ENCODE data around the gene CKAP5. TPM values are rescaled to one million over a fixed set of nuclear protein-coding genes. Genes with fewer than 3 reads are reported as not detected.

Gene CKAP5
- total and polyA plus RNA-seq, 4 experiments from 2014 or later = 3.6 to 51.4 (median 35.8) TPM

GRCh38 chr11:46701078-46701654, 144.9 kb downstream of the CKAP5 start:
- ChIA-PET CTCF (ENCODE audit: partially characterized antibody) (interaction anchor here (1.2 to 7.5 kb wide), 5 partner anchors 15 to 107 kb away, joined by 3 to 61 read pairs (median 4); partner anchors contain the start of genes AMBRA1, ATG13 and HARBI1), POLR2A (ENCODE audit: partially characterized antibody) (interaction anchor here (0.7 to 4.6 kb wide), 16 partner anchors 8 to 877 kb away, joined by 3 to 85 read pairs (median 4); partner anchors contain the start of genes AMBRA1, ATG13, DDB2 and HARBI1)
- peak overlapping the region; percentile 86 for H3K27ac ChIP-seq (ENCODE audit: low read depth, low read length)
- no peak for DNase-seq
- peaks cover 30 to 65% (median 47%) of the 10 kb centered on the region in 4 donors for H3K4me1 Mint-ChIP-seq
- intact Hi-C loops (cut with micrococcal nuclease) = loop anchor here (2.0 kb wide), 1 partner anchor 854 kb away; the partner anchor contains the start of gene CRY2
- peaks cover 40% of the 10 kb centered on the region for H3K36me3 ChIP-seq (ENCODE audit: insufficient read depth, low read length)
- H3K36me3 Mint-ChIP-seq = peaks cover 14 to 58% of the 10 kb centered on the region in 2 donors
- H3K4me1 ChIP-seq (ENCODE audit: insufficient read depth, low read length) = peaks cover 59% of the 10 kb centered on the region
- H3K27ac Mint-ChIP-seq = peak overlapping the region; percentile 88 to 99 (median 96)
- no peaks in the 10 kb centered on the region for H3K27me3 Mint-ChIP-seq
- H3K4me3 Mint-ChIP-seq = peak overlapping the region; percentile 92 to 100 (median 99)
- no peaks in the 10 kb centered on the region for H3K27me3 ChIP-seq (ENCODE audit: insufficient read depth, low read length)
- no peaks in the 10 kb centered on the region for H3K9me3 ChIP-seq (ENCODE audit: control insufficient read depth in 1 of 2, low read length in 2 of 2)
- peak overlapping the region; percentile 82 to 98 for H3K4me3 ChIP-seq (ENCODE audit: low read length in 2 of 2)
- H3K9me3 Mint-ChIP-seq = peaks cover 0 to 3% (median 0%) of the 10 kb centered on the region in 8 donors

DNA sequence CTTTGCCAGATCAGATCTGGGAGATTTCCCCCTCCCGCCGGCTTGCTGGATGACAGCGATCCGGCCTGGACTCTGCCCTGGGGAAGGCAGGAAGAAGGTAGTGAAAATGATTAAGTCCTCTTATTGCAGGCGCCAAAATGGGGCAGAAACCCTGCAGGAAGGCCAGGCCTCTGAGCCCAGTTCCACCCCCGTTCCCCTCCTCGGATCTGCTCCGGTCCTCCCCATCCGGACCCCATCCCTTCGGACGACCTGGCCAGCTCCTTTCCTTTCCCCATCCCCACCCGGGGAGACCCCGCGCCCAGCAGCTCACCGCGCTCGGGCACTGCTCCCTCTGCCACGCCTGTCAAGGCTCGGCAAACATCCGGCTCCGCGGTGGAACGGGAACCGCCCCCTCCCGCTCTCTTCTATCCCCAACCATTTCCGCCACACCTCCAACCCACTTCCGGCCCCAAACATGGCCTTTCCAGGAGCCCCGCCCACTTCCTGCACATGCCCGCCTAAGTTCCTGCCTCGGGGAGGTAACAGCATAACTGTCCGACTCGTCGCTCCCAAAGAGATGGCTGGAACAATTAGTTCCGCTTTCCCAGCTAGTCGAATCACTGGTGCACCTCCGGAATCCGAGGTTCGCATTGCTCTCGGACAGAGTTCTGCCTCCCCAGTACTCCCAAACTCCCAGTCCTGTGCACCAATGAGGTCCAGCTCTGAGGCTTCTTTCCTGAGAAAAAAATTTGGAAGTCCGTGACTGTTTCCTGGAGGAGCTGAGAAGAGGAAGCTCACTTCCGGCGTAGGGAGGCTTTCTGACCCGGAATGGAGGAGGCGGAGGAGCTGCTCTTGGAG, 145.6 kb downstream of the CKAP5 start, which contains the start of the genes ARHGAP1 and ZNF408:
ARHGAP1 (minus strand) TSS at position 379 of the 837 bp plus-strand sequence. CDS start 4,512 bp downstream, outside the sequence.
ZNF408 (plus strand) TSS at position 791 of the 837 bp plus-strand sequence; CDS start at position 808, 17 bp downstream.
- Histone ChIP-seq H3K27me3 (ENCODE audit: insufficient read depth, low read length) (no peaks in the 10 kb centered on the region), H3K9me3 (ENCODE audit: control insufficient read depth in 1 of 2, low read length in 2 of 2) (no peaks in the 10 kb centered on the region), H3K27ac (ENCODE audit: low read depth, low read length) (peak within 1 kb of the TSS; percentile 86), H3K4me3 (ENCODE audit: low read length in 2 of 2) (peak within 1 kb of the TSS; percentile 82 to 98), H3K4me1 (ENCODE audit: insufficient read depth, low read length) (peaks cover 66% of the 10 kb centered on the region), H3K36me3 (ENCODE audit: insufficient read depth, low read length) (peaks cover 40% of the 10 kb centered on the region)
- Mint-ChIP-seq H3K27me3 (no peaks in the 10 kb centered on the region), H3K4me1 (peaks cover 32 to 73% (median 48%) of the 10 kb centered on the region in 4 donors), H3K27ac (peak within 1 kb of the TSS; percentile 88 to 99 (median 96)), H3K36me3 (peaks cover 21 to 57% of the 10 kb centered on the region in 2 donors), H3K4me3 (peak within 1 kb of the TSS; percentile 92 to 100 (median 99)), H3K9me3 (peaks cover 0 to 3% (median 0%) of the 10 kb centered on the region in 8 donors)
- ChIA-PET CTCF (ENCODE audit: partially characterized antibody) (interaction anchor here (1.2 to 7.5 kb wide), 6 partner anchors 16 to 107 kb away, joined by 3 to 61 read pairs (median 8); partner anchors contain the start of genes AMBRA1, ATG13 and HARBI1), POLR2A (ENCODE audit: partially characterized antibody) (interaction anchor here (0.6 to 4.6 kb wide), 19 partner anchors 9 to 878 kb away, joined by 3 to 85 read pairs (median 4); partner anchors contain the start of genes AMBRA1, ATG13, DDB2 and HARBI1)
- intact Hi-C loops (cut with micrococcal nuclease) = loop anchor here (1.0 to 2.0 kb wide), 6 partner anchors 29 to 854 kb away; partner anchors contain the start of genes ACP2, ATG13, CKAP5 and CRY2
- DNase-seq = peak; percentile 98 to 100 (median 99)

- peak overlapping the region; percentile 46 to 99 (median 94) for H3K4me3 Mint-ChIP-seq
- H3K36me3 Mint-ChIP-seq = peaks cover 23 to 60% of the 10 kb centered on the region in 2 donors
- no peak for DNase-seq
- H3K27me3 Mint-ChIP-seq = no peaks in the 10 kb centered on the region
- intact Hi-C loops (cut with micrococcal nuclease) = no loop called here
- H3K4me1 ChIP-seq (ENCODE audit: insufficient read depth, low read length) = peaks cover 72% of the 10 kb centered on the region
- H3K9me3 ChIP-seq (ENCODE audit: control insufficient read depth in 1 of 2, low read length in 2 of 2) = no peaks in the 10 kb centered on the region
- H3K36me3 ChIP-seq (ENCODE audit: insufficient read depth, low read length) = peaks cover 42% of the 10 kb centered on the region
- CTCF ChIA-PET (ENCODE audit: partially characterized antibody) = interaction anchor here (0.6 to 7.5 kb wide), 4 partner anchors 22 to 330 kb away, joined by 3 to 61 read pairs (median 8); no protein-coding TSS in a partner anchor
- POLR2A ChIA-PET (ENCODE audit: partially characterized antibody) = interaction anchor here (1.3 to 4.6 kb wide), 5 partner anchors 20 to 81 kb away, joined by 4 to 85 read pairs (median 5); partner anchors contain the start of gene ATG13
- H3K27ac Mint-ChIP-seq = peak overlapping the region in 6 of 7 donors; percentile 42 to 88 (median 72)
- H3K9me3 Mint-ChIP-seq = peaks cover 0 to 3% (median 0%) of the 10 kb centered on the region in 8 donors
- H3K27ac ChIP-seq (ENCODE audit: low read depth, low read length) = no peak overlapping the region
- H3K4me1 Mint-ChIP-seq = peaks cover 33 to 85% (median 51%) of the 10 kb centered on the region in 4 donors
- H3K4me3 ChIP-seq (ENCODE audit: low read length in 2 of 2) = peak overlapping the region in 1 of 2 donors; percentile 82
- H3K27me3 ChIP-seq (ENCODE audit: insufficient read depth, low read length) = no peaks in the 10 kb centered on the region
Observed at GRCh38 chr11:46698597-46698996, 147.5 kb downstream of the CKAP5 start.

DNA sequence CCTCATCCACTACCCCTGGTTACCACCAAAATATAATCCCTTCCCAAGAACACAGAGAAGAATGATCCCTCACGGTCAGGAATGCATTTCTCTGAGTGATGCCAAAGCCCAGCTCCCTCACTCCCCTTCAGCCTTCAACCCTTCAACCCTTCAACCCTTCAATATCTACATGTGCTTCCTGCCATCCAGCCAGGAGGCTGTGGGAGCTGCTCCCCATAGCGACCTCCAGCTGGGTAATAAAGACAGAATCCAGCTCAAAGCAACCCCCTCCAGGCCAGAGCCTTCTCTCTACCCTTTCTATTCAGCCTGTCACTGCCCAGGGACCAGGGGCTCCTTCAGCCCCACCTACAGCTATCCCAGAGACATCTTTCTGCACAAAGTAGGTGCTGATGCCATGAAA, 148.4 kb downstream of the CKAP5 start:
- peak overlapping the region in 6 of 8 donors; percentile 36 to 67 (median 61) for H3K4me3 Mint-ChIP-seq
- H3K36me3 ChIP-seq (ENCODE audit: insufficient read depth, low read length) = peaks cover 39% of the 10 kb centered on the region
- H3K36me3 Mint-ChIP-seq = peaks cover 17 to 52% of the 10 kb centered on the region in 2 donors
- no peak for DNase-seq
- no peak overlapping the region for H3K27ac ChIP-seq (ENCODE audit: low read depth, low read length)
- POLR2A ChIA-PET (ENCODE audit: partially characterized antibody) = interaction anchor here (1.3 to 1.8 kb wide), 3 partner anchors 24 to 80 kb away, joined by 4 to 9 read pairs (median 4); partner anchors contain the start of gene ATG13
- peak overlapping the region; percentile 47 to 94 (median 89) for H3K27ac Mint-ChIP-seq
- H3K27me3 Mint-ChIP-seq = no peaks in the 10 kb centered on the region
- peaks cover 27 to 76% (median 44%) of the 10 kb centered on the region in 4 donors for H3K4me1 Mint-ChIP-seq
- peaks cover 0 to 3% (median 0%) of the 10 kb centered on the region in 8 donors for H3K9me3 Mint-ChIP-seq
- H3K4me1 ChIP-seq (ENCODE audit: insufficient read depth, low read length) = peaks cover 65% of the 10 kb centered on the region
- CTCF ChIA-PET (ENCODE audit: partially characterized antibody) = interaction anchor here (1.0 to 7.5 kb wide), 2 partner anchors 12 to 27 kb away, joined by 4 to 61 read pairs; no protein-coding TSS in a partner anchor
- no peaks in the 10 kb centered on the region for H3K27me3 ChIP-seq (ENCODE audit: insufficient read depth, low read length)
- H3K4me3 ChIP-seq (ENCODE audit: low read length in 2 of 2) = no peak overlapping the region
- H3K9me3 ChIP-seq (ENCODE audit: control insufficient read depth in 1 of 2, low read length in 2 of 2) = no peaks in the 10 kb centered on the region
- intact Hi-C loops (cut with micrococcal nuclease) = no loop called here

DNA sequence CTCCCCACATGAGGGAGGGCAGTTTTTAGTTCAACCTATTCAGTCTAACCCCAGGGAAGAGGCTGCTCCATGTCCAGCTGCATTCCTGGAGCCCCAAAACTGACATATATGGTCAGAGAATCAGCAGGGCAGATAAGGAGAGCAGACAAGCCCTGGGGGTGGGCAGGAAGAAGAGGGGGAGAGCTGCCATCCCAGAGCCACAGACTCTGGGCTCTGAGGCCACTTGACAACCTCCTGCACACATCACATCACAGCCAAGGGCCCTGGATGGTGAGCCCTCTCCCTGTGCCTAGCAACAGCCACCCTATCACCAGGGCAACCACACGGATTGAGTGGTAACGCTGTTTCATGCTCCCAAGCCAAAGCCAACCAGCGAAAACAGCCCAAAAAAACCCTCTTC, 148.8 kb downstream of the CKAP5 start:
- POLR2A ChIA-PET (ENCODE audit: partially characterized antibody) = interaction anchor here (1.6 to 1.8 kb wide), 2 partner anchors 26 to 80 kb away, joined by 4 to 9 read pairs; partner anchors contain the start of gene ATG13

GRCh38 chr11:46696212-46696558, 149.9 kb downstream of the CKAP5 start:
- POLR2A ChIA-PET (ENCODE audit: partially characterized antibody) = interaction anchor here (1.1 kb wide), 1 partner anchor 25 kb away, joined by 3 read pairs; no protein-coding TSS in a partner anchor
- Mint-ChIP-seq H3K27ac (peak overlapping the region in 2 of 7 donors; percentile 52 to 75), H3K36me3 (peaks cover 13 to 44% of the 10 kb centered on the region in 2 donors)

More for the DNA sequence above, 148.8 kb downstream of the CKAP5 start:
- H3K4me3 Mint-ChIP-seq = peak overlapping the region in 3 of 8 donors; percentile 36 to 67 (median 63)
- CTCF ChIA-PET (ENCODE audit: partially characterized antibody) = interaction anchor here (1.0 to 7.5 kb wide), 3 partner anchors 11 to 383 kb away, joined by 3 to 61 read pairs (median 4); no protein-coding TSS in a partner anchor
- no peaks in the 10 kb centered on the region for H3K27me3 ChIP-seq (ENCODE audit: insufficient read depth, low read length)
- H3K4me1 Mint-ChIP-seq = peaks cover 25 to 72% (median 41%) of the 10 kb centered on the region in 4 donors
- H3K36me3 Mint-ChIP-seq = peaks cover 13 to 48% of the 10 kb centered on the region in 2 donors
- DNase-seq = no peak
- H3K4me3 ChIP-seq (ENCODE audit: low read length in 2 of 2) = no peak overlapping the region
- peaks cover 61% of the 10 kb centered on the region for H3K4me1 ChIP-seq (ENCODE audit: insufficient read depth, low read length)
- intact Hi-C loops (cut with micrococcal nuclease) = no loop called here
- H3K36me3 ChIP-seq (ENCODE audit: insufficient read depth, low read length) = peaks cover 37% of the 10 kb centered on the region
- no peaks in the 10 kb centered on the region for H3K9me3 ChIP-seq (ENCODE audit: control insufficient read depth in 1 of 2, low read length in 2 of 2)
- H3K27me3 Mint-ChIP-seq = no peaks in the 10 kb centered on the region
- H3K27ac ChIP-seq (ENCODE audit: low read depth, low read length) = no peak overlapping the region
- H3K9me3 Mint-ChIP-seq = peaks cover 0 to 3% (median 0%) of the 10 kb centered on the region in 8 donors
- peak overlapping the region in 5 of 7 donors; percentile 50 to 93 (median 89) for H3K27ac Mint-ChIP-seq

More at GRCh38 chr11:46696212-46696558, 149.9 kb downstream of the CKAP5 start:
- H3K9me3 ChIP-seq (ENCODE audit: control insufficient read depth in 1 of 2, low read length in 2 of 2) = no peaks in the 10 kb centered on the region
- no peaks in the 10 kb centered on the region for H3K27me3 ChIP-seq (ENCODE audit: insufficient read depth, low read length)
- intact Hi-C loops (cut with micrococcal nuclease) = no loop called here
- CTCF ChIA-PET (ENCODE audit: partially characterized antibody) = interaction anchor here (7.5 kb wide), 1 partner anchor 25 kb away, joined by 61 read pairs; no protein-coding TSS in a partner anchor
- peaks cover 50% of the 10 kb centered on the region for H3K4me1 ChIP-seq (ENCODE audit: insufficient read depth, low read length)
- H3K27ac ChIP-seq (ENCODE audit: low read depth, low read length) = no peak overlapping the region
- no peak overlapping the region for H3K4me3 ChIP-seq (ENCODE audit: low read length in 2 of 2)
- H3K27me3 Mint-ChIP-seq = no peaks in the 10 kb centered on the region
- no peak overlapping the region for H3K4me3 Mint-ChIP-seq
- DNase-seq = no peak
- H3K9me3 Mint-ChIP-seq = peaks cover 0 to 3% (median 0%) of the 10 kb centered on the region in 8 donors
- peaks cover 43% of the 10 kb centered on the region for H3K36me3 ChIP-seq (ENCODE audit: insufficient read depth, low read length)
- peaks cover 20 to 61% (median 32%) of the 10 kb centered on the region in 4 donors for H3K4me1 Mint-ChIP-seq
